IMR-90 (cell line): ENCODE measurements around the gene DIO1. TPM values are rescaled to one million over a fixed set of nuclear protein-coding genes. Genes with fewer than 3 reads are reported as not detected.

Source experiments
- BHLHE40 ChIP-seq: fragments of 150-350 bp; IDR thresholded peaks from 2 replicates; pipeline ENCODE4 v1.6.1; 2016; ENCODE audit warnings: mild to moderate bottlenecking, low read depth, low read length
- MAZ ChIP-seq: IDR thresholded peaks from 2 replicates; pipeline ENCODE4 v1.6.1; 2012; ENCODE audit warnings: low read depth, mild to moderate bottlenecking, low read length, improper control_type of control experiment, moderate library complexity, borderline replicate concordance
- SMC3 ChIP-seq: fragments of 150-350 bp; IDR thresholded peaks from 2 replicates; pipeline ENCODE4 v1.6.1; 2016; ENCODE audit warnings: low read depth, mild to moderate bottlenecking, antibody characterized with exemption, low read length, moderate library complexity
- polyA plus RNA-seq, 3 experiments: library from polyadenylated mRNA; depleted of rRNA; stranded (reverse); fragments of >200 nt; gene quantifications; 2 replicates each; pipeline ENCODE4 v1.2.3, GENCODE V29; 2012; ENCODE audit warnings: low replicate concordance in 1 of 3
- total RNA-seq: library from RNA; depleted of rRNA; stranded (reverse); fragments of >200 nt; gene quantifications from 2 replicates; pipeline ENCODE4 v1.2.3, GENCODE V29; 2012

The DIO1 gene
- total and polyA plus RNA-seq, 2 of the 4 experiments (the other 2 are of a cell fraction) = not detected

- no peak for TF ChIP-seq SMC3
- TF ChIP-seq MAZ = peak; percentile 21; the same call in 1 of the 2 replicates
- no peak for TF ChIP-seq BHLHE40
These were observed 51.7 kb downstream of the DIO1 start, which contains the start of gene IFT25 (continued) for GRCh38 chr1:53945433-53946251.
